HG03575 (cell line): Measurements from ENCODE around the gene ZMAT3.
"Not testable (repeated sequence)": the region's sequence is repeated elsewhere in the genome, so short reads cannot be mapped to it uniquely, and the experiment has no call there.

Experiments used
- ATAC-seq: cut with Tn5 transposase; IDR thresholded peaks from one replicate; pipeline ENCODE4 v1.9.1; 2021; ENCODE audit not compliant: unreplicated experiment, insufficient number of reproducible peaks, low FRiP score; ENCODE audit errors: extremely low read depth

ZMAT3 gene

DNA sequence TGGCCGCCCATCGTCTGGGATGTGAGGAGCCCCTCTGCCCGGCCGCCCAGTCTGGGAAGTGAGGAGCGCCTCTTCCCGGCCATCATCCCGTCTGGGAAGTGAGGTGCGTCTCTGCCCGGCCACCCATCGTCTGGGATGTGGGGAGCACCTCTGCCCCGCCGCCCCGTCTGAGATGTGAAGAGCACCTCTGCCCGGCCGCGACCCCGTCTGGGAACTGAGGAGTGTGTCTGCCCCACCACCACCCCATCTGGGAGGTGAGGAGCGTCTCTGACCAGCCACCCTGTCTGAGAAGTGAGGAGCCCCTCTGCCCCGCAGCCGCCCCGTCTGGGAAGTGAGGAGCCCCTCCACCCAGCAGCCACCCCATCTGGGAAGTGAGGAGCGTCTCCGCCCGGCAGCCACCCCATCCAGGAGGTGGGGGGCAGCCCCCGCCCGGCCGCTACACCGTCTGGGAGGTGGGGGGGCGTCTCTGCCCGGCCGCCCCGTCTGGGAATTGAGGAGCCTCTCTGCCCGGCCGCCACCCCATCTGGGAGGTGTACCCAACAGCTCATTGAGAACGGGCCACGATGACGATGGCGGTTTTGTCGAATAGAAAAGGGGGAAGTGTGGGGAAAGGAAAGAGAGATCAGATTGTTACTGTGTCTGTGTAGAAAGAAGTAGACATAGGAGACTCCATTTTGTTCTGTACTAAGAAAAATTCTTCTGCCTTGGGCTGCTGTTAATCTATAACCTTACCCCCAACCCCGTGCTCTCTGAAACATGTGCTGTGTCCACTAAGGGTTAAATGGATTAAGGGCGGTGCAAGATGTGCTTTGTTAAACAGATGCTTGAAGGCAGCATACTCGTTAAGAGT lies 38.9 kb downstream of the ZMAT3 start:
- ATAC-seq, result not testable (repeated sequence)

DNA sequence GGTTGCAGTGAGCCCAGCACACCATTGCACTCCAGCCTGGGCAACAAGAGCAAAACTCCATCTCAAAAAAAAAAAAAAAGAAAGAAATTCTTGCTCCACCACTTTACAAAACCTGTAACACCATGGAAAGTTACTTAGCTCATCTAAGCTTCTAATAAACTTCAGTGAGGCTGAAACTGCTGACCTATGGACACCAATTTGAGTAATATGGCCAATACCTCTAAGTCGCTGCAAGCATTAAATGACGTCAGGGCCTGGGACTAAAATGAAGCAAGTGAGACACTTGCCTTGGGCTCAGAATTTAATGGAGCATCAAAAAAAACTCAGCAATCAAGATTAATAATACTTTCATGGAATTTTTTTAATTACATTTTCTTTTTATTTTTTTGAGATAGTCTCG lies 42.5 kb downstream of the ZMAT3 start:
- ATAC-seq, result no peak

DNA sequence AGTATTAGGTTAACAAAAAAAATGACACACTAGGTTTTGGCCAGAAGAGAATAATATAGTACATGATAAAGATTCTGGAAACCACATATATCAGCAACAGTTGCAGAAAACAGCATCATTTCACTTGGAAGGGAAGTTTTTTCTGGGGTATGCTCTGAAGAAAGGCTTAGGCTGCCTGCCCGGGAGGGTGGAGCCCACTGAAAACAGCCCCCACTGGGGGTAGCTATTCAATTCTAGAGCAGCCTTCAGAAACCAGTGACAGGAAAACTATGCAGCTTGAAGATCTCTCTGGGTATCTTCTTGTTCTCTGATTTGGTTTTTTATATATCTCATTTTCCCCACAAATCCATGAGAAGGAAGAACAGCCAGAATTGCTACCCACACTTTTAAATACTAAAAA lies 43.2 kb downstream of the ZMAT3 start:
- ATAC-seq, result no peak

DNA sequence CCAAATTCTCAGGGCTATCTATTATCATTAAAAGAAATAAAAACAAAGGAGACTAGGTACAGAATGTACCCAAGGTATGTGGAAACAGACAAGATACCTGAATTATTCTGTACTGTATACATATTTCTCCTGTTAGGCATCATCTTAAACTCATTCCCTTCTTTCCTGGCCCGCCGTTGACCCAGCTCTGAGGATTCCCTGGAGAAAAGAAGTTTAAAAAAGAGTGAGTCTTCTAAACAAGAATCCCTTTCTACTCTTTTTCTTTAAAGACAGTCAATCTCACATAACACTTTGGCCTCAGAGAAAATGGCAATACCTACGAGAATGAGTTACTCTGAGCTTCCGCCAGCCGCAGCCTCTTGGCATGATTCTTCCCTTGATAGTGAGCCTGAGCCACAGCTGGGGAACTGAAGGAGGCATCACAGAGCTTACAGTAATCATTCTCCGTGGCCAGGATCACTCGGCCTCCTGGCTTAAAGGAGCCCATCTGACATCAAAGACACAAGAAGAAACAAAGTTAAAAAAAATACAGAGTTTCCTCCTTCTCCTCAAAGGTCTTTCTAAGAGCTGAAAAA lies 44.2 kb downstream of the ZMAT3 start:
- ATAC-seq, result no peak

DNA sequence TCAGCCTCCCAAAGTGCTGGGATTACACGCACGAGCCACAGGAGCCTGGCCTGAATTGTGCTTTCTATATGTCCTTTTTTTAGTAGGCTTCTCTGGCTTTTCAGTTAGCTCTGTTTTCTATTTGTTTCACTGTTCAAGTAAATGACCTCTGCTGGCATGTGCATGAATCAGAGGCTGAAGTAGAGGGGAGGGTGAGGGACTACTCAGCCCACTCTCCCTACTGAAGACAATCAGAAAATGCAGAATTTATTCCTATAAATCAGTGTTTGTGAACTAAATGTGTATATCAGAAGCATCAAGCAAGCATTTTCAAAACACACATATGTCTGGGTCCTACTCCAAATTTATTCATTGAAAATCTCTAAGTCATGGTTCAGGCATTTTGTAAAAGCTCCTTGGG lies 45.0 kb downstream of the ZMAT3 start:
- ATAC-seq, result no peak

DNA sequence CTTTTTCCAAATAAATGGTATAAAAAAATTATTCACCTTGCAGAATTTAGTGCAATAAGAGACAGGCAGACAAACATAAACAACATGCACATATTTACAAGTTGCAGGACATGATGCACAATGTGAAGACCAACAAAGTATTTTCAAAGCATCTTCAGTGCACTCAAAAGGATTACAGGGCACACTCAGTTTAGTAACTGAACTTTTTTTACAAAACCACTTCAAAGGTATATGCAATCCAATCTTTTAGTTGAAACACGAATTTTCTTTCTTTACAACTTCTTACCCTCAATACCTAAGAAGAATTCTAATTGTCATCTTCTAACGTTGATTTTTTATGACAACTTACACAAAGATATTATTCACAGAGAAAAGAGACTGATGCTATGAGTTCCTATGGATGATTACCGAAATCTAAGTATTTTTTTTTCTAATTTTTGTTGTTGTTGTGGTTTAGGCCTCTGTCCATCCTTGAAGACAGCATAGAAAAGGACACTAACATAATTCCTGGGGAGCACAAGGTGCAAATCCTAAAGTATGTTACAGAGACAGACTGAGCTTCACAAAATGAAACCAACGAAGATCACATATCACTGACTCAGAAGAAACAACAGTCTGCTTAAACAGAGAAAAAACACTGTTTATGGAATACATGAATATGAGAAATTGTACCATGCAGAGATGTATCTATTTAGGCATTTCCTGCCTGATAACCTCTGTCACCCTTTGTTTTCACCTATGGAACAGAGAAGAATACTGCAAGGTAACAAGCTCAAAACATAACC lies 50.3 kb downstream of the ZMAT3 start:
- no peak for ATAC-seq

DNA sequence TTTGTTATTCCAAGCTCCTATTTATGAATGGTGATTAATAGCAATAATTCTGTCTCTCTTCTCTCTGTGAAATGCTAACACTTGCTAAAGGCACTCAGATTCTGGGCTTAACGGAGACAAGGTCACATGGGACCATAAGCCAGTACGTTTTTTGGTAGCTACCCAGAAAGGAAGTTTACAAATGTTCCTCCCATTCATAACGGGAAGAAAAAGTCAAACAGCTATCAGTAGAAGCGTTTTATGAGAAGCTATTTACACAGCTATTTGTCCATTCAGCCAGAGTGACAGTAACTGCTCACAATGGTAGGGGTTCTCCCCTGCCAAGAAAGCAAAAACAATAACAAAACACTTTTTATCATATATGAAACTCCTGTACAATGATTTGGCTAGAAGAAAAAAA lies 51.5 kb downstream of the ZMAT3 start:
- no peak for ATAC-seq

DNA sequence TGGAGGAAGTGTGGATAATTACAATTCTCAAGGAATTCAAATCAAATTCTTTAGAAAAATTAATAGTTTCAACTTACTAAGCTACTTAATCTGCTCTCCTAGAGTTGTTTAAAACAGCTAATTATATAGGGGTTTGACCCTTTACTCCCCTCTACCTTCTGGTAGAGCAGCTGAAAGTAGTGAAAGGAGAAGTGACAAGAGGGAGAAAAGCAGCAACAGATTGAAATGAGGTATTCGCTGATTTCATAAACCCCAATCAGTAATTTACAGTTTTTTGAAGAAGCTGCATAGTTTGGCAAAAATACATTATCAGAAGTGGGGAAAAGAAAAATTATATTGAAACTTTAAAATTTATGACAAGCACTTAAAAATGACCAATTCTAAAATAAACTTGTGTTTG lies 52.8 kb downstream of the ZMAT3 start:
- ATAC-seq, result no peak

DNA sequence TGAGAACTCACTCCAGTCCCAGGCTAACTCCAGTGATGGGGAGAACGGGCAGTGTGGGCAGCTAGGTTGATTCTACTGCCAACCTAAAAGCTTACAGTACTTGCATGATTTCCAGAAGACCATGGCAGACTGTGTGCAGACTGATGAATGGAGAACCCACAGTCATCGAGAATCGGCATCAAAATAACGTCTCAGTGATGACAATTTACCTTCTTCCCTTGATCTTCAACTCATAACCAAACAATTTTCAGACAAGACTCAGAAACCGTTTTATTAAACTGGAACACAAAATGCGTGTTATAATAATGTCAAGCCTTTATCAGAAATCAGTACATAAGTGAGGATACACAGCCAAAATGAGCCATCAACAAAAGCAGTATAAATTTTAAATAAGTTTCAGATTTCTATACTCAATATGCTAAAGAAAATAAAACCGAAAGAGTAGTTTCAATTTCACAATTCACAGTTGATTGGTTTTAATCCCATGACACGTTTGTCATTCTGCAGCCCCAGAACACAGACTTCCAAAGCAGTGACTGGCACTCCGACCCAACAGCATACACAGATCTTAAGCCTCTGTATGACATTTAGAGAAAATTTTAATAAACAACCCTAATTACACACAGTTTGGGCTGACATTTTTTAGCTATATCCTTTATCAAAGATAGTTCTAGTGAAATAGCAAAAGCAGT lies 54.5 kb downstream of the ZMAT3 start:
- ATAC-seq, result peak; percentile 34

DNA sequence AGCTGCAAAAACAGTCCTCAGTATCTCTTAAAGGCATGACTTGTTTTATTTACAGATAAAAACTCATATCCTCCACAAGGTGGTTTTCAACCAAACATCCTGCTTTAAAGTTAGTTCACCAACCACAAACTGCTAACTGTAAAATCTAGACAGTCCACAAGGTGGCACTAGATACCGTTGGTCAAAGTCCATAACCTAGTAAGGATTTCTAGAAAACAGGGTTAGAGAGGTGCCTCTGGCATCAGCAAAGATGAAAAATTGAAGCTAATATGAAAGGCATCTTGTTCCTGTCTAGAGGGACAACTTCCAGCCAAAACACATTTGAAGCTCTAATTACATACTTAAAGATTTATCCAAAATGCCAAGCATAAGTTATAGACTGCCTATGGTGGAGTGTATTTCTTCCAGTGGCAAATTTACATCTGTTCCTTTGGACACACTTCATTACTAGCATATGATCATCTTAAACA lies 56.0 kb downstream of the ZMAT3 start:
- peak; percentile 32 for ATAC-seq

DNA sequence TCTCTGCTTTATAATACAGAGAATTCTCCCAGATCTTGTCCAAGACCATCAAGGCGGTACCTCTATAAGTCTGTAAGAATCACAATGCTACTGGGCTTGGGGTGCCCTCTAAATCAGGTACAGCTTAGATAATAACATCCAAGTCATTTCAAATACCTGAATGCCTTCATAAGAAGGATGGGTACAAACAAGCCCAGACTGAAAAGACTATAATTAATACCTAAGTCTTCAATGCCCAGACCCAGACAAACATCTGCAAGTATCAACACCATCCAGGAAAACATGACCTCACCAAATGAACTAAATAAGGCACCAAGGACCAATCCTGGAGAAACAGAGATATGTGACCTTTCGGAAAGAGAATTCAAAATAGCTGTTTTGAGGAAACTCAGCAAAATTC lies 65.9 kb downstream of the ZMAT3 start:
- no peak for ATAC-seq

DNA sequence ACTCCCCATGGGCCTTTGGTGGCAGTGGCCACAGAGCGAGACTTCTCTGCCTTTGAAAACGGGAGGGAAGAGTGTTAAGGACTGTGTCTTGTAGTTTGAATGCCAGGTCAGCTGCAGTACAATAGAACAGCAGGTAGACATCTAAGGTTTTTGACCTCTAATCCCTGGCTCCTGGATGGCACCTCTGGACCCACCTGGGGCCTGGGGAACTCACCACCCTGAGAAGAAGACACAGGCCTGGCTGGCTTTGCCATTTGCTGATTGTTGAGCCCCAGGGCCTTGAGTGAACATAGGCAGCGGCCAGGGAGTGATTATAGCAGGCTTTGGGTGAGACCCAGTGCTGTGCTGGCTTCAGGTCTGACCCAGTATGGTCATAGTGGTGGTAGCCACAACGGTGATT lies 66.4 kb downstream of the ZMAT3 start:
- no peak for ATAC-seq

DNA sequence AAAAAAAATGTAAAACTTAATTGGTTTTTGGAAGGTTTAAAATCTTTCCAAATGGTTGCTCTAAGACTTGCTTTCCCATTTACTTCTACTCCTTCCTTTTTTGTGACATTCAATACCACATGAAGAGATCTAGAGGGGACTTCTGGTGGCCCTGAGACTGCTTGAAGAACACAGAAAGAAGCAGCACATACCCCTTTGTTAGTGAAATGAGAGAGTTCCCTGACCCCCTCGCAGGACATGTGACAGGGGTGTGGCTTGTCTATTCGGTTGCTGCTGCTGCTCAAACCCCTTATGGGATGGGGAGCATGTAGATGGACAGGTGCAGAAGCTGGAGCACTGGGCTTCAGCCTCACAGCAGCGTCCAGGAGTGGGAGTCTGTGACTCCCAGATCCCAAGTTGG lies 71.0 kb downstream of the ZMAT3 start:
- no peak for ATAC-seq

DNA sequence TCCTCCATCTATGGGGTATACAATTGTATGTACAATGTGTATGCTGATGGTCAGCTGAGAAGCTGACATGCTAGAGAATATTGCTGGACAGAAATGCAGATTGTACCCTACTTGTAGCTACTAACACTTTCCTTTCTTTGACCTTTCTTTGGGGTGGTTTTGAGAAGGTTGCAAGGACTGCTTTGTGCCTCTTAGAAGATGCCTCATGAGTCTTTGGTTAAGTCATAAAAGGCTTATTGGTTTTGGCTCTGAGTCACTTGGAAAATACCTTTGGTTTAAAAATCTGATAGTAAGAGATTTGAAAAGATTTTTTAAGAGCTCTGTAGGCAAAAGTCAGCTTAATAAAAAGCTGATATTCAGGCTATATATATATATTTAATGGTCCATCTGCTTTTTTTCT lies 71.5 kb downstream of the ZMAT3 start:
- ATAC-seq, result no peak

DNA sequence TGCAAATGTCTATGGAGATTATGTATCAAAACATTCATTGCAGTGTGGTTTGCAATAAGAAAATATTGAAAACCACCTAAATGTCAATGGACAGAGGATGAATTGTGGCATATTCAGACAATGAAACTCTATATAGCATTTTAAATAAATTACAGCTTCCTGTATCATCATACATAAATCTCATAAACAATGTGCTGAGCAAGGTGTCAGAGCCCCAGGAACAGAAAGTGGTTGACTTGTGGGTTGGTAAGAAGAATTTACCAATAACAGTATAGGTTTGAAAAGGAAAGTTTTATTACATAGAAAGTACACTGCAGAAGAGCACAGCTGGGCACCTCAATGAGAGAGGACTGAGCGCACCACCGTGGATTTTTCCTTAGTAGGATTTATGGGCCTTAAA lies 75.2 kb downstream of the ZMAT3 start:
- no peak for ATAC-seq

DNA sequence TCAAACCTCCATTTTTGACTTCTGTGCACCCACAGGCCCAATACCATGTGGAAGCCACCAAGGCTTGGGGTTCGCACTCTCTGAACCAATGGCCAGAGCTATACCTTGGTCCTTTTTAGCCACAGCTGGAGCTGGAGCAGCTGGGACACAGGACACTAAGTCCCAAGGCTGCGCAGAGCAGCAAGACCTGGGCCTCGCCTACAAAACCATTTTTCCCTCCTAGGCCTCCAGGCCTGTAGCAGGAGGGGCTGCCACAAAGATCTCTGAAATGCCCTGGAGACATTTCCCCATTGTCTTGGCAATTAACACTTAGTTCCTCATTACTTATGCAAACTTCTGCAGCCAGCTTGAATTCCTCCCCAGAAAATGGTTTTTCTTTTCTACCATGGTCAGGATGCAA lies 81.3 kb downstream of the ZMAT3 start:
- no peak for ATAC-seq

DNA sequence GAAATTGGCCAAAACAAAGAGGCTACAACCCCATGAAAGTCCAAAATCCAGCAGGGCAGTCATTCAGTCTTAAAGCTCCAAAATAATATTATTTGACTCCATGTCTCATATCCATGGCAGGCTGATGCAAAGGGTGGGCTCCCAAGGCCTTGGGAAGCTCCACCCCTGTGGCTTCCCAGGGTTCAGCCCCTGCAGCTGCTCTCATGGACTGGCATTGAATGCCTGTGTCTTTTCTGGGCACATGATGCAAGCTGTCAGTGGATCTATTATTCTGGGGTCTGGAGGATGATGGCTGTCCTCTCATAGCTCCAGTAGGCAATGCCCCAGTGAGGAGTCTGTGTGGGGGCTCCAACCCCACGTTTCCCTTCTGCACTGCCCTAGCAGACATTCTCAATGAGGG lies 81.8 kb downstream of the ZMAT3 start:
- ATAC-seq, result no peak

DNA sequence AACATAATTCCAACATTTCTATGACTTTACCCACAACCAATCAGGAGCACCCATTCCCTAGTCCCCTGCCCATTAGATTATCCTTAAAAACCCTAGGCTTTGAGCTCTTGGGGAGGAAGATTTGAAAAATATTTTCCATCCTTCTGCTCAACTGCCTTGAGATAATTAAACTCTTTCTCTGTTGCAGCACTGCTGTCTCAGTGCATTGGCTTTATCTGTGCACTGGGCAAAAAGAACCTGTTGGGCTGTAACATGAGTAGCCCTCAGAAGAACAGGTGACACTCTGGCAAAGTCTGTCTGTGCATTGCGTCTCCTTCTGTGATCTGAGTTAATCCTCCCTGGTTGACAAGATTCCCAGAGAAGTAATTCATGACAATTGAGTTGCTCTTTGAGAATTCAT lies 83.9 kb downstream of the ZMAT3 start:
- no peak for ATAC-seq

DNA sequence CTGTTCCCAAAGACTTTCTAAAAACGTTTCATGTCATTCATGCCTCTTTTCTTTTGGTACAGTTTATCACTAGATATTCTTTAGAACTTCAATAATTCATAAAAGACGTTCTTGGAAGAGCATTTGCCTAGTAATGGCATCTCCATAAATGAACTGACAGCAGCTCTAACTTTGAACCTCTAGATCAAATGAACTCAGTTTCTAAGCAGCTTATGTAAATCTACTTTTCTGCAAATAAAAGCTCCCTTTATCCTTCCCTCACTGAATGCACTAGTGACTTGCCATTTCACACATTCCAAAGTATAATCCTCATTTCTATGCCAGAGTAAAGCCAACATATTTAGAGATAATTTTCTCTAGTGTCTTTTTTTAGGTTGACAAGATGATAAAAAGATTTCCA lies 85.2 kb downstream of the ZMAT3 start:
- ATAC-seq, result no peak
